SK-N-MC (cell line): ENCODE results near the gene INPP5D.

Source experiments
- EZH2 ChIP-seq: fragments of 200-600 bp; sonication (generic); IDR thresholded peaks from one replicate; pipeline ENCODE4 v1.6.1; 2017; ENCODE audit warnings: antibody characterized with exemption
- POLR2AphosphoS5 ChIP-seq: IDR thresholded peaks from 2 replicates; pipeline ENCODE4 v1.6.1; 2012; ENCODE audit warnings: mild to moderate bottlenecking, low read depth, low read length, borderline replicate concordance

GRCh38 chr2:233037078-233037477 lies 23.1 kb upstream of the INPP5D start:
- no peak for TF ChIP-seq EZH2
- no peak for TF ChIP-seq POLR2AphosphoS5
